Activated CD4-positive, alpha-beta T cell treated with anti-CD3 and anti-CD28 coated beads, Interleukin-2, amount 50 U/mL, for 24 hours (primary cell): ENCODE results near the gene FOXK2.

Experiments used
- DNase-seq, 2 donors: peaks; one replicate each; pipeline ENCODE4 v3.0.0-alpha.2; 2020; ENCODE audit warnings: low read depth in 1 of 2, low spot score in 1 of 2

FOXK2 gene

GRCh38 chr17:82518826-82519810 is at the start of gene FOXK2:
Gene FOXK2 (plus strand): TSS chr17:82519732. CDS start chr17:82519889, 157 bp downstream.
- peak; percentile 85 to 86 for DNase-seq

- no peak for DNase-seq
Observed at GRCh38 chr17:82470065-82470464, 49.5 kb upstream of the FOXK2 start.

GRCh38 chr17:82474223-82475010 is 45.1 kb upstream of the FOXK2 start:
- no peak for DNase-seq

- DNase-seq: no peak
Observed at GRCh38 chr17:82475458-82475857, 44.1 kb upstream of the FOXK2 start.

- DNase-seq: no peak
Observed at GRCh38 chr17:82477934-82478333, 41.6 kb upstream of the FOXK2 start.

- no peak for DNase-seq
Observed at GRCh38 chr17:82479602-82480001, 39.9 kb upstream of the FOXK2 start.

- no peak for DNase-seq
Observed at GRCh38 chr17:82480318-82480717, 39.2 kb upstream of the FOXK2 start.

GRCh38 chr17:82483204-82483660 is 36.3 kb upstream of the FOXK2 start:
- no peak for DNase-seq

- no peak for DNase-seq
Observed at GRCh38 chr17:82483836-82484235, 35.7 kb upstream of the FOXK2 start.

- DNase-seq: no peak
Observed at GRCh38 chr17:82486231-82487094, 33.1 kb upstream of the FOXK2 start.

GRCh38 chr17:82487910-82488309 is 31.6 kb upstream of the FOXK2 start:
- DNase-seq: no peak

- no peak for DNase-seq
Observed at GRCh38 chr17:82489117-82489516, 30.4 kb upstream of the FOXK2 start.

GRCh38 chr17:82489851-82490511 is 29.6 kb upstream of the FOXK2 start:
- no peak for DNase-seq

GRCh38 chr17:82490512-82491195 is 28.9 kb upstream of the FOXK2 start:
- DNase-seq: no peak

GRCh38 chr17:82491196-82491530 is 28.4 kb upstream of the FOXK2 start:
- no peak for DNase-seq

GRCh38 chr17:82491533-82491932 is 28.0 kb upstream of the FOXK2 start:
- no peak for DNase-seq

- DNase-seq: no peak
Observed at GRCh38 chr17:82492643-82493225, 26.8 kb upstream of the FOXK2 start.

- DNase-seq: no peak
Observed at GRCh38 chr17:82493226-82493781, 26.2 kb upstream of the FOXK2 start.
